Eye (tissue), 1 donor: ENCODE data around the gene ITPKB.
A peak's percentile ranks its signal among the peaks of the same experiment; 100 is the strongest.
"Not testable (repeated sequence)": the region's sequence is repeated elsewhere in the genome, so short reads cannot be mapped to it uniquely, and the experiment has no call there.

Experiments used
- DNase-seq: peaks from one replicate; pipeline ENCODE4 v3.0.0-alpha.2; 2015

Gene ITPKB

DNA sequence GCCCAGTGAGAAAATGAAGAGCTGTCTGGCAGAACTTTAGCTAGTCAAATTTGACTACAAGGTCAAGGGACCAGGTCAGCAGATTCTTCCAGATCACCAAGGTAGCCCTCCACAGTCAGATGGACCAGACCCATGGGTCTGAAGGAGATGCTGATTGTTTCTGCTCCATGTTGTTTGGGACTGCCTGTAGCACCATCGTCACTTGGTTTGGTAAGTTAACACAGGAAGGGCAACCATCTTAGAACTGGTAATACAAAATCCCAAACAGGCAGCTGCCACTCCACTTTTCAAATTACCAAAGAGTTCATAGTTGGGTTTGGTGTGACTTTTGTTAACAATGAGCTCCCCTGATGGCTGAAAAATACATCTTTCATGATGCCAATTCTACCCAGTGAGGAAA, 9.0 kb downstream of the ITPKB start:
- DNase-seq, result no peak

DNA sequence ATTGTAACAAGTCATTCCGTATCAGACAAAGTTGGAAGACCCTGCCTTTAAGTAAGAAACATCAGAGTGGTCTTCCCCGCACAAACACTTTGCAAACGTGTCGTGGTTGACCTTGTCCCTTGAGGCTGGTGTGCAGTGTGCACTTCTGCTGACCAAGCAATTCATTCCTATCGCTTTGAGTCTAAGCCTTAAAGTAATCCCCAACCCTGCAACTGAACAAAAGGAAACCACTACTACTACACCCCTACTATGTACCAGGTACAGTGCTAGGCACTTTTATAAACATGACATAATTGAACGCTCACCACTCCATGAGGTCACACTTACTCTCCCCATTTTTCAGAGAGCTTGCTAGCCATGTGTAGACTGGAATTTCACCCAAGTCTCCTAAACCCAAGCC, 10.6 kb downstream of the ITPKB start:
- no peak for DNase-seq

- DNase-seq, result no peak
Measured at GRCh38 chr1:226725897-226726267, 13.2 kb downstream of the ITPKB start.

DNA sequence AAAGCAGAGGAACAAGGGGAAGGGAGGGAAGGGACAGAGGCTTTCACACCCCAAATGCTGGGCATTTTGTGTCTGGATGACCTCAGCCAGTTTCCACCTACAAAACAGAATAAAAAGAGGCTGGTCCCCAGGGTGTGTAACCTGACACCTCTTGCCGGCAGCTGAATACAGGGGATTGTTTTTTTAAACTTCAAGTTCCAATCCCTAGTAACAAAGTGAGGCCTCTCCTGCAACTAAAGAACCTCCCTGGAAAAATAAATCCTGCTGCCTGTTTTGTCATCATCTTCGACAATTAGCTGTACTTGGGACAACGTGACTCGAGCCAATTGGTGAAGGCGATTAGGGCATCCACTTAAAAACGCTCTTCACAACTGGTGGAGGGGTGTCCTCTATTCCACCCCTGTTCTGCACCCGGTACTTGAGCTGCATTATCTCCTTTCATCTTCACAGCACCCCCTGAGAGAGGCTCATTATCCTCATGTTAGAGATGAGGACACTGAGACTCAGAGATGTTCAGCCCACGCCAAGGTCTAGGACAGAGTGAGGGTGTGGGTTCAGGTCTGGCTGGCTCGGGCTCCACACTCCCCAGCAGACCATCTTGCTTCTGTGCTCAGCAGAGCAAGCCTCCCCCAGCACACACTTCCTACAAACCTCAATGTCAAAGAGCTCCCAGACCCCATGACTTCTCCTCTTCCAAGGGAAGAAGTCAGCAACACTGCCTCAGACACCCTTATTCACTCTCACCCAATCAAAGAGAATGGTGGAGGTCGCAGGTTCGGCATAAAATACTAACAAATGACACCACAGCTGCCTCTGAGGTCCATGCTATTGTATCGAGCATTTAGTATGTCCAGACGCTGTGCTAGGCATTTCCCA, 15.2 kb downstream of the ITPKB start:
- DNase-seq, result peak; percentile 79

- DNase-seq, result no peak
Measured at GRCh38 chr1:226722901-226723656, 16.0 kb downstream of the ITPKB start.

DNA sequence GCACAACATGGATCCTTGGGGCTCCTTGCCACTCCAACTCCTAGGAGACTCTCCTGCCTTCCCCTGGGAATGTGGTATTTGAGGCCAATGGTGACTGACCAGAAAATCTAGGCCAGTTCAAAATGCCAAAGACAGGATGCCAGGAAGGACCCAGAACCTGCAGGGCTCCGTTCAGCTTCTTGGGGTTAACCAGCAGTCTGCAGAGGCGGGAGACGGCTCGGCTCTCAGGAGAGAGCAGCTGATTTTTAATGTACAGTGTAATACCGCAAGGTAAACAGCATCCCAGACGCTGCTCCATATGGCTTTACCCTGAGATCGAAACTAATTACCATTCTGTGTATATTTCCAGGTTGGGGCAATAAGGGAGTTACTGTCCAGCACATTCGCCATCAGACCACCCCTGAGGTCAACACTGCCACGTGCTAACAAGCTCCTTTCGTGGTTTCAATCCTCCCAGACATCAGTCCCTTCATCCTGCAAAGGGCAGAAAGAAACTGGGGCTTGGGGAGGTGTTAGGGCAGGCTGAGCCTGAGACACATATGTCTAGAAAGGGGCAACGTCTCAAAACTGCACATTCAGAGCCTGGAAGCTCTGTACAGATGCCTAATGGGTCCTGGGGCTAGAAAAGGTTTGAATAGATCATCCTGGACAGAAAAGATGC, 16.7 kb downstream of the ITPKB start:
- DNase-seq, result no peak

GRCh38 chr1:226720574-226720973, 18.5 kb downstream of the ITPKB start:
- not testable (repeated sequence) for DNase-seq

GRCh38 chr1:226719596-226720387, 19.3 kb downstream of the ITPKB start:
- DNase-seq, result no peak

DNA sequence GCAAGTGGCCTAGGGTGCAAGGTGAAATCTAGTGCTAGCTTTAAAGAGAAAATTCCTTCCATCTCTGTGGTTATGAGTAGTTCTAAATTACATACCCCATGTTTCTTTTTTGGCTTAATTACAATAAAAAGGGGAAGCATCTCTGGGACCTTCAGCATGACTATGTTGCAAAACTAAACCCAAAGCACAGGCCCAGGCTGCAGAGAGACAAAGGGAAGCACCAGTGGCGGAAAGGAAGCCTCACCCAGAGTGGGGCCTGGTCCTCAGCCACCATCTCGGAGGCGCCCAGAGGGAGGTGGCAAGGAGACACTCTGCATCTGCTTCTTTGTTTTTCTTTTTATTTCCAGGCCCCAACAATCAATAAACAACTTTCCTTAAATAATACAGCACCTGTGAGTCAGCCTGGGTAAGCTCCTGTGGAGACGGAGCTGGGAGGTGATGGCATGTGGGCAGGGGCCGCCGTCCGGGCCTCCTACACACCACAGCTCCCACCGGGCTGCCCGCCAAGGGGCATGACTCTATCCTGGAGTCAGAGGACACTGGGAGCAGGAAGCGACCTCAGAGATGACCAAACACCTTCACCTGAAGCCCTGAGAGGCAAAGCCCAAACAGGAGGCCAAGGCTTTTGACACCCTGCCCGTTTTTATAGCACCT, 21.7 kb downstream of the ITPKB start:
- DNase-seq, result no peak

GRCh38 chr1:226716577-226716976, 22.5 kb downstream of the ITPKB start:
- DNase-seq, result no peak

- no peak for DNase-seq
Measured at GRCh38 chr1:226714148-226714547, 24.9 kb downstream of the ITPKB start.

GRCh38 chr1:226712742-226713419, 26.2 kb downstream of the ITPKB start:
- DNase-seq, result no peak

DNA sequence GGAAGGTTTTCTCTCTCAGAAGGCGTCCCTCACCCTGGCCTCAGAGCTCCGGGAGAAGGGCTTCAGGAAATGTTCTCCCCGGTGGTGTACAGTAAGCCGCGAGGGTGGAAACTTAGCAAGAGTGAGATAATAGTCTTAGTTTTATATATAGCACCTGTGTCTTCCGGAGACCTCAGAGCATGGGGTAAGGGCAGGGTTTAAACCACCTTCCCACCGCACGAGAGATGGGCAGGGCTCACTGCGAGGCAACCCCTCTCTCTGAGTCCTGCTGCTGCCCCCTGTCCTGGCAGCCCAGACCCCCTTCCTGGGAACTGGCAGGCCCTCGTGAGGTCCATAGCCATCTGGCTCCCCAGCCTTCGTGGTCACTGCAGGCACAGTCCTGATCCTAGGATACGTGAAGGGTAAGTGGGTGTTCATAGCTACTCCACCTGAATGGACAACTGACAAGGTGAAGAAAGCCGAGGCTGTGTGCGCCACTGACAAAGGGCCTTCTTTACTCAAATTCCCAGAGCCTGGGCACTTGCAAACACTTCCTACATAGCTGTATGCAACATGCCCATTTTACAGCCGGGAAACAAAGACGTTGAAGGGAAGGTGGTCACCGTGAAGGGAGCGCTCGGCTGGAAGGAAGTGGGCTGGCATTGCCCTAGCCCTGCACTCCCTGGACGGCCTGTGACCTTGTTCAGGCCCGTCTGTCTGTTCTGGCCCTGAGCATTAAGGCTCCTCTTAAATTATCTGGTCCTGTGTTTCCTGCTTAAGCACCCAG, 26.9 kb downstream of the ITPKB start:
- DNase-seq, result no peak

- no peak for DNase-seq
Measured at GRCh38 chr1:226710501-226710900, 28.6 kb downstream of the ITPKB start.

DNA sequence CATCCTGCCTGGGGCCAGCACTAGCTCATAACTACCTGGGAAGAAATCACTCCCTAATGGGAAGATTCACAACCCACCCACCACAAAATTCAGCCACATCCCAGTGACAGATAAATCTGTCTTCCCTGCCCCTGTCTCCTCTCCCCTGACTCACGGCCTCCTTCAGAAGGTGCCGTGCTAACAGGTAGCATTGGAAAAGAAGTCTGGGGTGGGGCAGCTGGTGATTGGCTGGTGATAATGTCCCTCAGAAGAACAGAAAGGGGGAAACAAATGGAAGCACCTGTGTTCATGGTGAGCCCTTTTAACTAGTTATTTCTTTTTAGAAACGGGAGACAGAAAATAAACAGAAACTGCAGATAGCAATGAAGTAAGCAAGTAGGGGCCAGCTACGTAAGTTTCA, 29.1 kb downstream of the ITPKB start:
- no peak for DNase-seq

DNA sequence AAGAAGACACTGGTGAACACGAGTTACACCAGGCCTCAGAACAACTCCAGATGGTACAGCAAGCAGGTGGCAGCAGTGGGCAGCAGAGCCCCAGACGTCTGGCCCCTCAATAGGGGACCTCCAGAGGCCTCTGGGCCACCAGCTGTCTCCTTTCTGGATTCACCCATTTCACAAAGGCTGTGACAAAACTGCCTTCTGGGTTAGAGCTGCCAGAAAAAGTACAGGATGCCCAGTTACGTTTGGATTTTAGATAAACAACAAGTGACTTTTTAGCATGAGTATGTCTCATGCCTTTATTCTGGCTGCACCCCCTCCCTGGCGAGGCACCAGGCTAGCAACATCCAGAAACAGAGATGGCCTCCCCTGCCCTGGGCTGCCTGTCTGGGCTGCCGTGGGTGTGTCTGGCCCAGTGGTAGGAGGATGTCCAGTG, 30.1 kb downstream of the ITPKB start:
- peak; percentile 56 for DNase-seq

DNA sequence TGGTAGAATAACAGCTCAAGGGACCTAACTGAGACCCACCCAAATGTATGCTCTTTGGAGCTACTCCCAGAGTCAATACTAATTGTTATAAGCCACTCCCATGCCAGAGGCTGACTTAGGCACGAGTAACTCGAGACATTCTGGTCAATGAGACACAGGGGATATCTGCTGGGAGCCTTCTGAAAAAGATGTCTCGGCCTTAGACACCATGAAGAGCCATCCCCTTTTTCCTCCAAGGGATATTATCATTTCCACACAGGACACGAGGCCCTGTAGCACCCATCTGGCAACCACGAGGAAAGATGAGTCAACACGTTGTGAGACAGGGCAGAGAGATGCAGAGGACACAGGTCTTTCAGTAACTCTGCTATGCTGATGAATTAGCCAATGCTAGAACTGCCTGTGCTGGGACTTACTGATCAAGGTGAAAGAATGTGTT, 30.7 kb downstream of the ITPKB start:
- no peak for DNase-seq

- no peak for DNase-seq
Measured at GRCh38 chr1:226706684-226707083, 32.4 kb downstream of the ITPKB start.

GRCh38 chr1:226704169-226704937, 34.7 kb downstream of the ITPKB start:
- DNase-seq, result no peak
